Endothelial cell of umbilical vein (primary cell): Measurements from ENCODE around the gene GPR162.

Source experiments
- CTCF ChIP-seq, 2 donors: IDR thresholded peaks; 1 replicate in 1 of 2; 2 replicates in 1 of 2; pipeline ENCODE4 v1.5.1; 2011; ENCODE audit warnings: low read length in 2 of 2, mild to moderate bottlenecking in 2 of 2, moderate library complexity in 2 of 2, control low read depth in 1 of 2, inconsistent platforms in 1 of 2, low read depth in 1 of 2; ENCODE audit not compliant: insufficient read depth in 1 of 2; ENCODE audit errors: extremely low read depth in 1 of 2
- JUN ChIP-seq: IDR thresholded peaks from 2 replicates; pipeline ENCODE4 v1.6.1; 2011; ENCODE audit warnings: borderline replicate concordance, low read depth; ENCODE audit not compliant: insufficient read length, insufficient read depth
- POLR2A ChIP-seq: IDR thresholded peaks from 2 replicates; pipeline ENCODE4 v1.6.1; 2012; ENCODE audit warnings: low read depth, mild to moderate bottlenecking, control low read depth, low read length
- POLR2AphosphoS5 ChIP-seq: IDR thresholded peaks from 2 replicates; pipeline ENCODE4 v1.6.1; 2012; ENCODE audit warnings: low read depth, mild to moderate bottlenecking, control low read depth, low read length, moderate library complexity; ENCODE audit not compliant: insufficient read depth

GRCh38 chr12:6834254-6834653, 12.6 kb downstream of the GPR162 start:
- no peak for TF ChIP-seq CTCF (IDR thresholded peaks at IDR 0.05; ENCODE audit: extremely low read depth in 1 of 2, insufficient read depth in 1 of 2, low read depth in 1 of 2, low read length in 2 of 2)
- no peak for TF ChIP-seq POLR2AphosphoS5
- TF ChIP-seq POLR2A, result no peak
- no peak for TF ChIP-seq JUN
